Kidney epithelial cell (primary cell): ENCODE data around the gene MYRIP. TPM values are rescaled to one million over a fixed set of nuclear protein-coding genes. Genes with fewer than 3 reads are reported as not detected.
A peak's percentile ranks its signal among the peaks of the same experiment; 100 is the strongest.

Experiments
- DNase-seq: peaks from one replicate; pipeline ENCODE4 v3.0.0-alpha.2; 2010; ENCODE audit warnings: low read depth
- H3K27me3 ChIP-seq: 2 replicates; pipeline ENCODE4 v1.6.0; 2011; ENCODE audit warnings: low read length; ENCODE audit not compliant: control insufficient read depth, insufficient read depth
- H3K36me3 ChIP-seq: 2 replicates; pipeline ENCODE4 v1.5.1; 2011; ENCODE audit warnings: low read length; ENCODE audit not compliant: control insufficient read depth, insufficient read depth
- H3K4me3 ChIP-seq: 2 replicates; pipeline ENCODE4 v1.5.1; 2011; ENCODE audit warnings: low read depth, mild to moderate bottlenecking, control low read depth, low read length
- CTCF ChIP-seq: IDR thresholded peaks from 2 replicates; pipeline ENCODE4 v1.5.1; 2011; ENCODE audit warnings: mild to moderate bottlenecking, moderate library complexity, low read length, control low read depth, inconsistent platforms; ENCODE audit not compliant: insufficient read depth, poor library complexity, severe bottlenecking
- total RNA-seq: library from RNA; depleted of rRNA; stranded (reverse); fragments of >200 nt; gene quantifications from 2 replicates; pipeline ENCODE4 v1.2.3, GENCODE V29; 2015

Gene MYRIP
- total RNA-seq, 1 donor from 2014 or later = 0.04 TPM

GRCh38 chr3:40173227-40173721 lies 363.9 kb downstream of the MYRIP start:
- DNase-seq = no peak
- Histone ChIP-seq H3K4me3 (no peak overlapping the region), H3K27me3 (no peaks in the 10 kb centered on the region)

GRCh38 chr3:40178012-40178594 lies 368.7 kb downstream of the MYRIP start:
- TF ChIP-seq CTCF = no peak
- Histone ChIP-seq H3K4me3 (no peak overlapping the region), H3K36me3 (no peaks in the 10 kb centered on the region), H3K27me3 (no peaks in the 10 kb centered on the region)
- no peak for DNase-seq

More at GRCh38 chr3:40173227-40173721, 363.9 kb downstream of the MYRIP start:
- TF ChIP-seq CTCF = no peak
- H3K36me3 ChIP-seq = no peaks in the 10 kb centered on the region

- H3K36me3 ChIP-seq = no peaks in the 10 kb centered on the region
- peak; percentile 25 for DNase-seq
- no peaks in the 10 kb centered on the region for H3K27me3 ChIP-seq
- H3K4me3 ChIP-seq = no peak overlapping the region
- peak; percentile 76 for TF ChIP-seq CTCF
Measured at GRCh38 chr3:40179016-40179415, 369.6 kb downstream of the MYRIP start.

GRCh38 chr3:40181182-40181581 lies 371.8 kb downstream of the MYRIP start:
- Histone ChIP-seq H3K27me3 (no peaks in the 10 kb centered on the region), H3K36me3 (no peaks in the 10 kb centered on the region), H3K4me3 (no peak overlapping the region)
- no peak for DNase-seq
- no peak for TF ChIP-seq CTCF

- Histone ChIP-seq H3K4me3 (no peak overlapping the region), H3K36me3 (no peaks in the 10 kb centered on the region), H3K27me3 (no peaks in the 10 kb centered on the region)
- DNase-seq = no peak
- no peak for TF ChIP-seq CTCF
Measured at GRCh38 chr3:40185029-40185695, 375.8 kb downstream of the MYRIP start.
